Cardiac muscle cell (in vitro differentiated cells and primary cell): ENCODE data around the gene ACOT6. TPM values are rescaled to one million over a fixed set of nuclear protein-coding genes. Genes with fewer than 3 reads are reported as not detected.
"Not testable (repeated sequence)": the region's sequence is repeated elsewhere in the genome, so short reads cannot be mapped to it uniquely, and the experiment has no call there.

Experiments used
- DNase-seq, 2 donors: peaks; one replicate each; pipeline versions ENCODE4 v3.0.0 to v3.0.0-alpha.2; 2010 to 2017; ENCODE audit warnings: low read depth in 1 of 2, low spot score in 1 of 2
- H3K27ac ChIP-seq: fragments of 200-600 bp; sonication (generic); 2 replicates; pipeline ENCODE4 v1.5.1; 2016
- H3K27me3 ChIP-seq: fragments of 200-600 bp; sonication (generic); 2 replicates; pipeline ENCODE4 v1.6.0; 2016; ENCODE audit warnings: control low read depth
- H3K36me3 ChIP-seq: fragments of 200-600 bp; sonication (generic); 2 replicates; pipeline ENCODE4 v1.5.1; 2016; ENCODE audit warnings: control low read depth
- H3K4me1 ChIP-seq: fragments of 200-600 bp; sonication (generic); 2 replicates; pipeline ENCODE4 v1.8.1; 2017; ENCODE audit warnings: low read depth, mild to moderate bottlenecking, mixed run types
- H3K4me3 ChIP-seq: fragments of 200-600 bp; sonication (generic); 2 replicates; pipeline ENCODE4 v1.5.1; 2016; ENCODE audit warnings: mild to moderate bottlenecking
- H3K9me3 ChIP-seq: fragments of 200-600 bp; sonication (generic); 2 replicates; pipeline ENCODE4 v1.5.1; 2017; ENCODE audit warnings: low read depth, mild to moderate bottlenecking, control low read depth
- polyA plus RNA-seq: library from polyadenylated mRNA; unstranded; fragments of >200 nt; fragmentation: Nextera tagmentation; extraction: Ambion mirVana; gene quantifications from 2 replicates; pipeline ENCODE4 v1.2.1, GENCODE V29; 2016
- total RNA-seq: library from RNA; depleted of rRNA; stranded (reverse); fragments of >200 nt; gene quantifications from 2 replicates; pipeline ENCODE4 v1.2.3, GENCODE V29; 2016
- TF ChIP-seq, protein P1 (sequence below): IDR thresholded peaks from 2 replicates; pipeline ENCODE4 v1.5.1; 2012; ENCODE audit warnings: low read depth, mild to moderate bottlenecking, low read length

Gene ACOT6
- 0.18 and 0.45 TPM in 2 replicates for total RNA-seq
- polyA plus RNA-seq: 0.59 TPM in 1 of 2 replicates, not detected in the other

GRCh38 chr14:73612339-73613045, at the start of gene ACOT6:
Gene ACOT6, plus strand, starts transcription at chr14:73612517. Its CDS starts 55 bp downstream, at chr14:73612572.
- H3K27ac ChIP-seq: no peak within 1 kb of the TSS
- H3K9me3 ChIP-seq: no peaks in the 10 kb centered on the region
- H3K27me3 ChIP-seq: peaks cover 7% of the 10 kb centered on the region
- TF ChIP-seq, protein P1, sequence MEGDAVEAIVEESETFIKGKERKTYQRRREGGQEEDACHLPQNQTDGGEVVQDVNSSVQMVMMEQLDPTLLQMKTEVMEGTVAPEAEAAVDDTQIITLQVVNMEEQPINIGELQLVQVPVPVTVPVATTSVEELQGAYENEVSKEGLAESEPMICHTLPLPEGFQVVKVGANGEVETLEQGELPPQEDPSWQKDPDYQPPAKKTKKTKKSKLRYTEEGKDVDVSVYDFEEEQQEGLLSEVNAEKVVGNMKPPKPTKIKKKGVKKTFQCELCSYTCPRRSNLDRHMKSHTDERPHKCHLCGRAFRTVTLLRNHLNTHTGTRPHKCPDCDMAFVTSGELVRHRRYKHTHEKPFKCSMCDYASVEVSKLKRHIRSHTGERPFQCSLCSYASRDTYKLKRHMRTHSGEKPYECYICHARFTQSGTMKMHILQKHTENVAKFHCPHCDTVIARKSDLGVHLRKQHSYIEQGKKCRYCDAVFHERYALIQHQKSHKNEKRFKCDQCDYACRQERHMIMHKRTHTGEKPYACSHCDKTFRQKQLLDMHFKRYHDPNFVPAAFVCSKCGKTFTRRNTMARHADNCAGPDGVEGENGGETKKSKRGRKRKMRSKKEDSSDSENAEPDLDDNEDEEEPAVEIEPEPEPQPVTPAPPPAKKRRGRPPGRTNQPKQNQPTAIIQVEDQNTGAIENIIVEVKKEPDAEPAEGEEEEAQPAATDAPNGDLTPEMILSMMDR: no peak
- H3K36me3 ChIP-seq: no peaks in the 10 kb centered on the region
- H3K4me1 ChIP-seq: no peaks in the 10 kb centered on the region
- peak; percentile 78 to 84 for DNase-seq
- peak within 1 kb of the TSS; percentile 53 for H3K4me3 ChIP-seq

DNA sequence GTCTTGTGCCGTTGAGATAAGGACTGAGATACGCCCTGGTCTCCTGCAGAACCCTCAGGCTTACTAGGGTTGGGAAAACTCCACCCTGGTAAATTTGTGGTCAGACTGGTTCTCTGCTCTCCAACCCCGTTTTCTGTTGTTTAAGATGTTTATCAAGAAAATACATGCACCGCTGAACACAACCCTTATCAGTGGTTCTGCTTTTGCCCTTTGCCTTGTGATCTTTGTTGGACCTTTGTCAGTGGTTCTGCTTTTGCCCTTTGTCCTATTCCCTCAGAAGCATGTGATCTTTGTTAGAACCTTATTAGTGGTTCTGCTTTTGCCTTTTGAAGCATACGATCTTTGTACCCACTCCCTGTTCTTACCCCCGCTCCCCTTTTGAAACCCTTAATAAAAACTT, 49.6 kb upstream of the ACOT6 start:
- not testable (repeated sequence) for H3K27ac ChIP-seq, H3K36me3 ChIP-seq, DNase-seq, H3K4me1 ChIP-seq, H3K4me3 ChIP-seq, H3K9me3 ChIP-seq, H3K27me3 ChIP-seq

GRCh38 chr14:73566431-73566830, 45.9 kb upstream of the ACOT6 start:
- H3K27ac ChIP-seq, H3K9me3 ChIP-seq, H3K36me3 ChIP-seq, DNase-seq, H3K4me3 ChIP-seq, H3K27me3 ChIP-seq, H3K4me1 ChIP-seq: not testable (repeated sequence)

DNA sequence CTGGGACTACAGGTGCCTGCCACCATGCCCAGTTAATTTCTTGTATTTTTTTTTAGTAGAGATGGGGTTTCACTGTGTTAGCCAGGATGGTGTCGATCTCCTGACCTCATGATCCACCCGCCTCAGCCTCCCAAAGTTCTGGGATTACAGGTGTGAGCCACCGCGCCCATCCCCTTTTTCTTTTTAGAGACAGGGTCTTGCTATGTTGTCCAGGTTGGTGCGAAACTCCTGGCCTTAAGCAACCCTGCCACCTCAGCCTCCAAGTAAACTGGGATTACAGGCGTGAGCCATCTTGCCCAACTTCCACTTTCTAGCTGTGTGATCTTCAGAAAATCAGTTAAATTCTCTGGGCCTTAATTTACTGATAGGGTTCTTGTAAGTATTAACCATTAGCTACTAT, 45.4 kb upstream of the ACOT6 start:
- H3K4me1 ChIP-seq, H3K36me3 ChIP-seq, H3K9me3 ChIP-seq: not testable (repeated sequence)

DNA sequence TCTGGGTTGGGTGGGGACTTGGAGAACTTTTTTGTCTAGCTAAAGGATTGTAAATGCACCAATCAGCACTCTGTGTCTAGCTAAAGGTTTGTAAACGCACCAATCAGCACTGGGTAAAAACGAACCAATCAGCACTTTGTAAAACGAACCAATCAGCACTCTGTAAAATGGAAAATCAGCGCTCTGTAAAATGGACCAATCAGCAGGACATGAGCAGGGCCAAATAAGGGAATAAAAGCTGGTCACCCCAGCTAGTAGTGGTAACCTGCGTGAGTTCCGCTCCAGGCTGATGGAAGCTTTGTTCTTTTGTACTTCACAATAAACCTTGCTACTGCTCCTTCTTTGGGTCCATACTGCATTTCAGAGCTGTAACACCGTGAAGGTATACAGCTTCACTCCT, 45.0 kb upstream of the ACOT6 start:
- no peak overlapping the region for H3K27ac ChIP-seq
- H3K27me3 ChIP-seq: no peaks in the 10 kb centered on the region
- no peaks in the 10 kb centered on the region for H3K9me3 ChIP-seq
- no peak for DNase-seq
- H3K4me1 ChIP-seq: peaks cover 8% of the 10 kb centered on the region
- H3K36me3 ChIP-seq: no peaks in the 10 kb centered on the region
- TF ChIP-seq, protein P1: no peak
- H3K4me3 ChIP-seq: no peak overlapping the region

More for the DNA sequence above, 45.4 kb upstream of the ACOT6 start:
- H3K27me3 ChIP-seq, DNase-seq, H3K27ac ChIP-seq, H3K4me3 ChIP-seq: not testable (repeated sequence)

- no peaks in the 10 kb centered on the region for H3K9me3 ChIP-seq
- TF ChIP-seq, protein P1: no peak
- peak overlapping the region; percentile 89 for H3K27ac ChIP-seq
- H3K4me3 ChIP-seq: no peak overlapping the region
- peaks cover 8% of the 10 kb centered on the region for H3K4me1 ChIP-seq
- peak; percentile 0 to 38 for DNase-seq
- H3K36me3 ChIP-seq: no peaks in the 10 kb centered on the region
- H3K27me3 ChIP-seq: no peaks in the 10 kb centered on the region
Observed at GRCh38 chr14:73567951-73568885, 44.1 kb upstream of the ACOT6 start.

- H3K4me3 ChIP-seq: peak overlapping the region; percentile 18
- DNase-seq, H3K27me3 ChIP-seq, H3K4me1 ChIP-seq, H3K9me3 ChIP-seq, H3K36me3 ChIP-seq: not testable (repeated sequence)
- peak overlapping the region; percentile 89 for H3K27ac ChIP-seq
Observed at GRCh38 chr14:73568886-73569184, 43.5 kb upstream of the ACOT6 start.
